ENCODE data around the gene NOL11.

DNA sequence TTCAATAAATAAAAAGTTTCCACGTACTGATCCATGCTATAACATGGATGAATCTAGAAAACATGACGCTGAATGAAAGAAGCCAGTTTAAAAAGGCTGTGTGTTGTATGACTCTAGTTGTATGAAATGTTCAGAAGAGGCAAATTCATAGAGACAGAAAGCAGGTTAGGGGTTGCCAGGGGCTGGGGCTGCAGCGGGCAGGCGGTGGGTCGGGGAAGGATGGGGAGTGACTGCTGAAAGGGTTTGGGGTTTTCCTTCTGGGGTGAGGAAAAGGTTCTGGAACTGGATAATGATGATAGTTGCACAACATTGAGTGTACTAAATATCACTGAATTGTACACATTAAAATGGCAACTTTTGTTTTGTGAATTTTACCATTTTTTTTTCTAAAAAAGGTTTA lies 36.3 kb downstream of the NOL11 start:
- TF ChIP-seq TEAD4 (IDR thresholded peaks at IDR 0.05; ENCODE audit: borderline replicate concordance, insufficient read depth) (no peak), YY1 (IDR thresholded peaks at IDR 0.05; ENCODE audit: low read depth) (no peak), TCF12 (IDR thresholded peaks at IDR 0.05) (no peak), TAF1 (IDR thresholded peaks at IDR 0.05; ENCODE audit: borderline replicate concordance, low read depth, low read length) (no peak), CHD2 (IDR thresholded peaks at IDR 0.05; ENCODE audit: low read length, partially characterized antibody) (no peak), SMC3 (IDR thresholded peaks at IDR 0.05; ENCODE audit: low read depth, low read length) (no peak)
- TF ChIP-seq, protein P1, sequence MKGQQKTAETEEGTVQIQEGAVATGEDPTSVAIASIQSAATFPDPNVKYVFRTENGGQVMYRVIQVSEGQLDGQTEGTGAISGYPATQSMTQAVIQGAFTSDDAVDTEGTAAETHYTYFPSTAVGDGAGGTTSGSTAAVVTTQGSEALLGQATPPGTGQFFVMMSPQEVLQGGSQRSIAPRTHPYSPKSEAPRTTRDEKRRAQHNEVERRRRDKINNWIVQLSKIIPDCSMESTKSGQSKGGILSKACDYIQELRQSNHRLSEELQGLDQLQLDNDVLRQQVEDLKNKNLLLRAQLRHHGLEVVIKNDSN (IDR thresholded peaks at IDR 0.05; ENCODE audit: borderline replicate concordance, low read depth) = no peak
- TF ChIP-seq, protein P2, sequence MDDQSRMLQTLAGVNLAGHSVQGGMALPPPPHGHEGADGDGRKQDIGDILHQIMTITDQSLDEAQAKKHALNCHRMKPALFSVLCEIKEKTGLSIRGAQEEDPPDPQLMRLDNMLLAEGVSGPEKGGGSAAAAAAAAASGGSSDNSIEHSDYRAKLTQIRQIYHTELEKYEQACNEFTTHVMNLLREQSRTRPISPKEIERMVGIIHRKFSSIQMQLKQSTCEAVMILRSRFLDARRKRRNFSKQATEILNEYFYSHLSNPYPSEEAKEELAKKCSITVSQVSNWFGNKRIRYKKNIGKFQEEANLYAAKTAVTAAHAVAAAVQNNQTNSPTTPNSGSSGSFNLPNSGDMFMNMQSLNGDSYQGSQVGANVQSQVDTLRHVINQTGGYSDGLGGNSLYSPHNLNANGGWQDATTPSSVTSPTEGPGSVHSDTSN (IDR thresholded peaks at IDR 0.05) = no peak
- TF ChIP-seq, protein P3, sequence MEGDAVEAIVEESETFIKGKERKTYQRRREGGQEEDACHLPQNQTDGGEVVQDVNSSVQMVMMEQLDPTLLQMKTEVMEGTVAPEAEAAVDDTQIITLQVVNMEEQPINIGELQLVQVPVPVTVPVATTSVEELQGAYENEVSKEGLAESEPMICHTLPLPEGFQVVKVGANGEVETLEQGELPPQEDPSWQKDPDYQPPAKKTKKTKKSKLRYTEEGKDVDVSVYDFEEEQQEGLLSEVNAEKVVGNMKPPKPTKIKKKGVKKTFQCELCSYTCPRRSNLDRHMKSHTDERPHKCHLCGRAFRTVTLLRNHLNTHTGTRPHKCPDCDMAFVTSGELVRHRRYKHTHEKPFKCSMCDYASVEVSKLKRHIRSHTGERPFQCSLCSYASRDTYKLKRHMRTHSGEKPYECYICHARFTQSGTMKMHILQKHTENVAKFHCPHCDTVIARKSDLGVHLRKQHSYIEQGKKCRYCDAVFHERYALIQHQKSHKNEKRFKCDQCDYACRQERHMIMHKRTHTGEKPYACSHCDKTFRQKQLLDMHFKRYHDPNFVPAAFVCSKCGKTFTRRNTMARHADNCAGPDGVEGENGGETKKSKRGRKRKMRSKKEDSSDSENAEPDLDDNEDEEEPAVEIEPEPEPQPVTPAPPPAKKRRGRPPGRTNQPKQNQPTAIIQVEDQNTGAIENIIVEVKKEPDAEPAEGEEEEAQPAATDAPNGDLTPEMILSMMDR (IDR thresholded peaks at IDR 0.05) = no peak
- TF ChIP-seq, protein P4, sequence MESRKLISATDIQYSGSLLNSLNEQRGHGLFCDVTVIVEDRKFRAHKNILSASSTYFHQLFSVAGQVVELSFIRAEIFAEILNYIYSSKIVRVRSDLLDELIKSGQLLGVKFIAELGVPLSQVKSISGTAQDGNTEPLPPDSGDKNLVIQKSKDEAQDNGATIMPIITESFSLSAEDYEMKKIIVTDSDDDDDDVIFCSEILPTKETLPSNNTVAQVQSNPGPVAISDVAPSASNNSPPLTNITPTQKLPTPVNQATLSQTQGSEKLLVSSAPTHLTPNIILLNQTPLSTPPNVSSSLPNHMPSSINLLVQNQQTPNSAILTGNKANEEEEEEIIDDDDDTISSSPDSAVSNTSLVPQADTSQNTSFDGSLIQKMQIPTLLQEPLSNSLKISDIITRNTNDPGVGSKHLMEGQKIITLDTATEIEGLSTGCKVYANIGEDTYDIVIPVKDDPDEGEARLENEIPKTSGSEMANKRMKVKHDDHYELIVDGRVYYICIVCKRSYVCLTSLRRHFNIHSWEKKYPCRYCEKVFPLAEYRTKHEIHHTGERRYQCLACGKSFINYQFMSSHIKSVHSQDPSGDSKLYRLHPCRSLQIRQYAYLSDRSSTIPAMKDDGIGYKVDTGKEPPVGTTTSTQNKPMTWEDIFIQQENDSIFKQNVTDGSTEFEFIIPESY (IDR thresholded peaks at IDR 0.05; ENCODE audit: borderline replicate concordance, low read depth) = no peak
- TF ChIP-seq, protein P5, sequence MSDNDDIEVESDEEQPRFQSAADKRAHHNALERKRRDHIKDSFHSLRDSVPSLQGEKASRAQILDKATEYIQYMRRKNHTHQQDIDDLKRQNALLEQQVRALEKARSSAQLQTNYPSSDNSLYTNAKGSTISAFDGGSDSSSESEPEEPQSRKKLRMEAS (IDR thresholded peaks at IDR 0.05; ENCODE audit: low read depth) = no peak
- TF ChIP-seq, protein P6, sequence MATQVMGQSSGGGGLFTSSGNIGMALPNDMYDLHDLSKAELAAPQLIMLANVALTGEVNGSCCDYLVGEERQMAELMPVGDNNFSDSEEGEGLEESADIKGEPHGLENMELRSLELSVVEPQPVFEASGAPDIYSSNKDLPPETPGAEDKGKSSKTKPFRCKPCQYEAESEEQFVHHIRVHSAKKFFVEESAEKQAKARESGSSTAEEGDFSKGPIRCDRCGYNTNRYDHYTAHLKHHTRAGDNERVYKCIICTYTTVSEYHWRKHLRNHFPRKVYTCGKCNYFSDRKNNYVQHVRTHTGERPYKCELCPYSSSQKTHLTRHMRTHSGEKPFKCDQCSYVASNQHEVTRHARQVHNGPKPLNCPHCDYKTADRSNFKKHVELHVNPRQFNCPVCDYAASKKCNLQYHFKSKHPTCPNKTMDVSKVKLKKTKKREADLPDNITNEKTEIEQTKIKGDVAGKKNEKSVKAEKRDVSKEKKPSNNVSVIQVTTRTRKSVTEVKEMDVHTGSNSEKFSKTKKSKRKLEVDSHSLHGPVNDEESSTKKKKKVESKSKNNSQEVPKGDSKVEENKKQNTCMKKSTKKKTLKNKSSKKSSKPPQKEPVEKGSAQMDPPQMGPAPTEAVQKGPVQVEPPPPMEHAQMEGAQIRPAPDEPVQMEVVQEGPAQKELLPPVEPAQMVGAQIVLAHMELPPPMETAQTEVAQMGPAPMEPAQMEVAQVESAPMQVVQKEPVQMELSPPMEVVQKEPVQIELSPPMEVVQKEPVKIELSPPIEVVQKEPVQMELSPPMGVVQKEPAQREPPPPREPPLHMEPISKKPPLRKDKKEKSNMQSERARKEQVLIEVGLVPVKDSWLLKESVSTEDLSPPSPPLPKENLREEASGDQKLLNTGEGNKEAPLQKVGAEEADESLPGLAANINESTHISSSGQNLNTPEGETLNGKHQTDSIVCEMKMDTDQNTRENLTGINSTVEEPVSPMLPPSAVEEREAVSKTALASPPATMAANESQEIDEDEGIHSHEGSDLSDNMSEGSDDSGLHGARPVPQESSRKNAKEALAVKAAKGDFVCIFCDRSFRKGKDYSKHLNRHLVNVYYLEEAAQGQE (IDR thresholded peaks at IDR 0.05; ENCODE audit: low read depth, low read length) = no peak

Data from SK-N-SH (cell line).